Measurements from ENCODE around the gene NREP. TPM values are rescaled to one million over a fixed set of nuclear protein-coding genes. Genes with fewer than 3 reads are reported as not detected.
"Not testable (repeated sequence)": the region's sequence is repeated elsewhere in the genome, so short reads cannot be mapped to it uniquely, and the experiment has no call there.

Gene NREP
- total RNA-seq, 1 donor from 2014 or later, result 462 TPM

- Mint-ChIP-seq H3K9me3 (peaks cover 9% of the 10 kb centered on the region), H3K36me3 (peaks cover 26% of the 10 kb centered on the region), H3K4me3 (no peak overlapping the region), H3K27me3 (no peaks in the 10 kb centered on the region), H3K27ac (no peak overlapping the region), H3K4me1 (ENCODE audit: unreplicated experiment) (no peaks in the 10 kb centered on the region)
- DNase-seq (ENCODE audit: extremely low spot score, unreplicated experiment), result no peak
- no peak for TF ChIP-seq CTCF (conservative IDR thresholded peaks at IDR 0.05)
Measured at GRCh38 chr5:111722140-111722539, 34.9 kb downstream of the NREP start.

GRCh38 chr5:111720333-111720890 is 36.6 kb downstream of the NREP start:
- no peaks in the 10 kb centered on the region for H3K4me1 Mint-ChIP-seq (ENCODE audit: unreplicated experiment)
- H3K4me3 Mint-ChIP-seq, result no peak overlapping the region
- H3K27ac Mint-ChIP-seq, result no peak overlapping the region
- H3K27me3 Mint-ChIP-seq, result no peaks in the 10 kb centered on the region
- no peak for TF ChIP-seq CTCF (conservative IDR thresholded peaks at IDR 0.05)
- H3K36me3 Mint-ChIP-seq, result peaks cover 14% of the 10 kb centered on the region
- H3K9me3 Mint-ChIP-seq, result peaks cover 14% of the 10 kb centered on the region
- DNase-seq (ENCODE audit: extremely low spot score, unreplicated experiment), result no peak

- H3K27me3 Mint-ChIP-seq, result no peaks in the 10 kb centered on the region
- no peak for DNase-seq (ENCODE audit: extremely low spot score, unreplicated experiment)
- no peak for TF ChIP-seq CTCF (conservative IDR thresholded peaks at IDR 0.05)
- peaks cover 14% of the 10 kb centered on the region for H3K9me3 Mint-ChIP-seq
- no peak overlapping the region for H3K4me3 Mint-ChIP-seq
- no peaks in the 10 kb centered on the region for H3K4me1 Mint-ChIP-seq (ENCODE audit: unreplicated experiment)
- H3K27ac Mint-ChIP-seq, result no peak overlapping the region
- peaks cover 14% of the 10 kb centered on the region for H3K36me3 Mint-ChIP-seq
Measured at GRCh38 chr5:111719773-111720172, 37.2 kb downstream of the NREP start.

GRCh38 chr5:111716789-111717188 is 40.2 kb downstream of the NREP start:
- Mint-ChIP-seq H3K36me3 (peaks cover 11% of the 10 kb centered on the region), H3K9me3 (peaks cover 18% of the 10 kb centered on the region)
- not testable (repeated sequence) for H3K27ac Mint-ChIP-seq; H3K4me3 Mint-ChIP-seq; H3K27me3 Mint-ChIP-seq; DNase-seq (ENCODE audit: extremely low spot score, unreplicated experiment); H3K4me1 Mint-ChIP-seq (ENCODE audit: unreplicated experiment)

- no peak overlapping the region for H3K4me3 Mint-ChIP-seq
- no peak overlapping the region for H3K27ac Mint-ChIP-seq
- H3K4me1 Mint-ChIP-seq (ENCODE audit: unreplicated experiment), result peaks cover 8% of the 10 kb centered on the region
- H3K27me3 Mint-ChIP-seq, result no peaks in the 10 kb centered on the region
- DNase-seq (ENCODE audit: extremely low spot score, unreplicated experiment), result no peak
- H3K36me3 Mint-ChIP-seq, result no peaks in the 10 kb centered on the region
- H3K9me3 Mint-ChIP-seq, result peaks cover 5% of the 10 kb centered on the region
- TF ChIP-seq CTCF (conservative IDR thresholded peaks at IDR 0.05), result no peak
Measured at GRCh38 chr5:111707630-111708164, 49.3 kb downstream of the NREP start.

- H3K36me3 Mint-ChIP-seq, result no peaks in the 10 kb centered on the region
- DNase-seq (ENCODE audit: extremely low spot score, unreplicated experiment), result no peak
- TF ChIP-seq CTCF (conservative IDR thresholded peaks at IDR 0.05), result no peak
- H3K4me3 Mint-ChIP-seq, result no peak overlapping the region
- no peaks in the 10 kb centered on the region for H3K9me3 Mint-ChIP-seq
- H3K27me3 Mint-ChIP-seq, result no peaks in the 10 kb centered on the region
- peaks cover 8% of the 10 kb centered on the region for H3K4me1 Mint-ChIP-seq (ENCODE audit: unreplicated experiment)
- no peak overlapping the region for H3K27ac Mint-ChIP-seq
Measured at GRCh38 chr5:111706345-111706744, 50.6 kb downstream of the NREP start.

Measured in type B pancreatic cell (in vitro differentiated cells).